Activated CD4-positive, alpha-beta T cell treated with anti-CD3 and anti-CD28 coated beads, Interleukin-2, amount 50 U/mL, for 24 hours (primary cell): ENCODE measurements around the gene LHFPL2.

Experiments used
- DNase-seq, 2 donors: peaks; one replicate each; pipeline ENCODE4 v3.0.0-alpha.2; 2020; ENCODE audit warnings: low read depth in 1 of 2, low spot score in 1 of 2

The LHFPL2 gene

DNA sequence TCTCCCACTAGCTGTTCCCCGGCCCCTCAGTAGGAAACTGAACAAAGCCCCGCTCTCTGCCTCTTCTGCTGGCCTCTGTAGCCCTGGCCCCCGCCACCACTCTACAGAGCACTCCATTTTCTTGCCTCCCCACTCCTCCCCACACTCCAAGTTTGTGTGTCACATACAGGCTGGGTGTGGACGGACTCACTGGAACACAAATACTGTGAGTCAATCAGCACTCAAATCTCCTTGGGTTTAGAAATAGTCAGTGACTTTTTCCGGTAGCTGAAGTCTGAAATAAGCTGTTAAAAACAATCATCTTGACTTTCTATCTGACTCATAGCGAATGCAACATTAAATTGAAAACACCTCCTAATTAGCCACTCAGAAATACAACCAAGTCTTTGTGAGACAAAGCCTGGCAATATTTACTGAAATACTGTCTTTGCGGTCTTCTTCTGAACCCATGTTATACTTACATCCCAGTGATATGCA lies 122.5 kb downstream of the LHFPL2 start:
- no peak for DNase-seq

DNA sequence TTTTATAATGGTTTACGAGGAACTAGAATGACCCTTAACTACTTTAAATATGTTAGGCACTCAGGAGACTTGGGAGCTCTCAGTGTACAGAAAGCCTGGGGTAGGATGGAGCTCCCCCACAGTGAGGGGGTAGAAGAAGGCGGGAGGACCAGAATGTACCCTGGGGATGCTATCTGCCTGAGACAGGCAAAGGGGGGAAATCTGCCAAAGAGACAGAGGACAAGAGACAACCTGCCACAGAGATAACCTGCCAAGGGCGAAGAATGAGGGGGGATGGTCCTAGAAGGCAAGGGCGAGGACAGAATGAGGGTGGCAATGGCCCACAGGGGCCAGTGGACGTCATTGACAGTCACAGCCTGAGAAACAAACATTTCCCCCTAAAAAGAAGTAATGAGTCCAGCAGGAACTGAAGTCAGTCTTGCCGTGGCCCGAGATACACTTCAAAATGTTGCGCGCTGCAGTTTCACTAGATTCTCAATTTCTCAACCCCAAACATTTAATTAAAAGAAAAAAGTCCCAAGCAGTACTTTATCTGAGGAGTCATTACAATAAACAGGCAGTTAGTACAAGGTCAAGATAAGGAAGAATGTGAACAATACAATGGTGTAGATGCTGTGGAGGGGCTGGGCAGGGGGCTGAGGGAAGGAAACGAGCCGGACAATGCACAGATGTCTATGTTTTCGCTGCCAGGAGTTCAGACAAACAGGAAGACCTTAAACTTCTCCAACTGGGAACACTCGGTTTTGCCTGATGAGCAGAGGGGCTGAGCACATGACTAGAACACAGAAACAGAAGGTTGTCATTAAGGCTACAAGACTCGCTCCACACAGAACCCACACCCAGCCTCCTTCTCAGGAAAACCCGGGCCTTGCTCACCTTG lies 125.0 kb downstream of the LHFPL2 start:
- no peak for DNase-seq

DNA sequence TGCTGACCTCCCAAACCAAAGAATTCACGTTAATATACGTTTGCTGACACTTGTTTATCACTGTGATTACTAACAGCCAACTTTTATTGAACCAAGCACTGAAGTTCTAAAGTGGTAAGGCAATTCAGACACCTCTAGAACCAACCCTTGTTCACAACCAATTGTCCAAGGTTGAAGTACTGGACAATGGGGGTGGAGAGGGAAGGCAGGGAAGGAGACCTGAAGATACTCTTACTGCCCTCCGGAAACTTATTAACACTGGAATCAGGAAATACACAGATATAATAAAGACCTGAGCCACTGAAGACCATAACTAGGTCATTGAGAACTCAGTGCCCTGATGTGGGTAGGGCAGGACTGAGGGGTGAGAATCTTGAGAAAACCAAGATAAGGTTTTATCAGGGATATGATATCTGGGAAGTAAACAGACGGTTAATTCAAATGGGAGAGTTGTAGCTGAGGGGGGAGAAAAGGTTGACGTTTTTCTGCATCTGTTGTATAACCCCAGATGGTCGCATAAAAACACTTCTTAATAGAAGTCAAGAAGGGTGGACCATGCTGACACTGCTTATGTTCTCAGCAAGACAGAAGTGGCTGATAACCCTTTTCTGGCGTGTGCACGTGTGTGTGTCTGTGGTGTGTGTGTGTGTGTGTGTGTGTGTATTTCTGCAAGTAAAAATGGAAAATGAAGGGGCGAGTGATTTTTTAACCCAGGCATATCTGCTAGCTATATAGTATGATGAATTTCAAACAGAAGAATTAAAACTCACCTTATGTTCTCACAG lies 125.9 kb downstream of the LHFPL2 start:
- DNase-seq: no peak

DNA sequence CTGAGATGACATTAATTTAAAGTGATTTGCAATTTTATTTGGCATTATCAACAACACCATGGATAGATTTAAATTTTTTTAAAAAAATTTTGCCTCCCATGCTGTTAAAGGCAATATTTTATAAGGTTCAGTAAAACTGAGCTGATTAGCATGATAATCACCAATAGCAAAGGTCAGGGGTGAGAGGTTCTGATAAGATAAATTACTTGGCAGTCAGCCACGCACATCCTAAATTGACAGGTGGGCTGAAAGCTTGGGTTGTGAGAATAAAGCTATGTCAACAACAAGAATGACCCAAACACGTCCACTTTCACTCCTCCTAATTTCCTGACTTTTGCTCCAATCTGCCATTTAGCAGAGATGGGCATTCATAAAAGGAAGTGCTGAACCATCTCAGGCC lies 127.1 kb downstream of the LHFPL2 start:
- DNase-seq: no peak

DNA sequence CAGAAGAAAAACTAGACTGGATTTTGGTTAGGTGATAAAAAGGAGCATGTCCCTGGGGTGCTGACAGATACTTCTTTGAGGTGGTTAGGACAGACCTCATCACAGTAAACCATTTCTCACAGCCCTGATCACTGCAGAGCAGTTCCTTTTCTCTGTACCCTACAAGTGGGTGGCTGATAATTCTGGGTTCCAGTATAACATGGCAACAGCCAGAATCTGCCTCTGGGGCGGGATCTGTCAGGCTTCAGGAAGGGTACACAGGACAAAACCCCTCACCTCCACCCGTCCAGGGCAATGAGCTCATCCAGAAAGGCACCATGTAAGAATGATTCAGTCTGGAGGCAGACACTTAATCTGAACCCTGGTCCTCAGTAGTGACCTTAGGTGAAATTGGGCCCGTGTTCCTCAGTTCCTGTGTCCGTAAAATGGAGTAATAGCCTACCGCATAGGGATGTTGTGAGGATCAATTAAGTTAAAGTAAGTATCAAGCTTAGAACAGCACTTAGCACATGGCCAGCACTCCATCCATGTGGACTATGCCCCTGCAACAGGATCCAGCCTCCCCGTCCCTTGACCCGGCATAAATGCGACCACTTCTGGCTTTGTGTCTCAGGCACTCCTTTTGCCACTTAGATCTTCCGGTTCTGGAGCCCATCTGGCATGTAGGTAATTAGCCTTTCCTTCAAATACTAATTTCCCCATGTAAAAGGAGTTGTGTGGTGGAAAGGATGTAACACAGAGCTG lies 129.2 kb downstream of the LHFPL2 start:
- DNase-seq: no peak

DNA sequence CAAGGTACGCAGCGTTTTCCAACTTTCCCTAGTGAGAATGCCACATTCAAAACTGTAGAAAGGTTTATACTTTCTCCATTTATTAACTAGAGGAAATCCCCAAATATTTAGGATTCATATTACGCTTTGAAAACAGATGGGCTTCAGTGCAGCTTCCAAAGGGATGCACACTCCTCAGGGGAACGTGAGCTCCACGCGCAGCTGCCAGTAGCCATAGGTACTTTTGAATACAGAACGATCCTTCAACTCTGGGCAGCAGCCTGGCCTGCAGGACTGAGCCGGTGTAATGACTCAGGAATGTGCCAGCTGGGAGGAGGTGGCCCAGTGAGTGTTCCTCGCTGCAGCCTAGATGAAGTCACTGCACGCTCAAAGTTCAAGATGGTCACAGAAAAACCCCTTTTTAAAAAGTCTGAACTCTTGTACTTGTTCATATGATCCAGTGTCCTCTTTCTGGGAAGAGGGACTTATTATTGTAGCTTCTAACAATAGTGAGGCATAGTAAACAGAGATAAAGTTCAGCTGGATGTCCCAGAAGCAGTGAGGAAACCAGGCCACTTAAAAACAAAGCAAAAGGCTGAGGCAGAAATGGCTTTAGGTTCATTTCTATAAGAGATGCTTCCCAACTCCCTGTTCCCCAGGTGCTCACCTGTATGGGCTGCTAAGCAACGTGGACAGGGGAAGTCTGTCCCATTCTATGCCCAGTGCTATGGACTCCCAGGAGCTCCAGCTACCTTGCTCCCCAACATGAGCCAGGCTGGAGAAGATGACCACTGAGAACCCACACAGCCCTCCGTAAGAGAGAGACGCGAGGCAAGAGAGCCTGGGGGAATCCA lies 130.0 kb downstream of the LHFPL2 start:
- no peak for DNase-seq

DNA sequence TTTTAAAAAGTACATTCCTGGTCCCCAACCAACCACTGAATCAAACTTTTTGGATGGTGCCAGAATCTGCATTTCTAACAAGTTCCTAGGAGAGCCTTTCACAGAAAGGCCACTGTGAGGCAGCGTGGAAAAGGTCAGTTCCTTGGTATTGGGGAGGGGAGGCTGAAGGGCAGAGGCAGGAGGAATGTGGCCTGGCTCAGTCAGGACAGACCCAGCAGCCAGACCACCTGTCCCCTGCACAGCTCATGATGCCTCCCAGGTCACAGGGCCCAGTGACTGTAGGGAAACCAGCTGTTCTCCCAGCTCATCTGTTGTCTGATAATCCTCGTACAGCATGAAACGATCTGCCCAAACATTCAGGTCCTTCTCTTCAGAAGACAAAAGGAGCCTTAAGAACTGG lies 132.9 kb downstream of the LHFPL2 start:
- no peak for DNase-seq

DNA sequence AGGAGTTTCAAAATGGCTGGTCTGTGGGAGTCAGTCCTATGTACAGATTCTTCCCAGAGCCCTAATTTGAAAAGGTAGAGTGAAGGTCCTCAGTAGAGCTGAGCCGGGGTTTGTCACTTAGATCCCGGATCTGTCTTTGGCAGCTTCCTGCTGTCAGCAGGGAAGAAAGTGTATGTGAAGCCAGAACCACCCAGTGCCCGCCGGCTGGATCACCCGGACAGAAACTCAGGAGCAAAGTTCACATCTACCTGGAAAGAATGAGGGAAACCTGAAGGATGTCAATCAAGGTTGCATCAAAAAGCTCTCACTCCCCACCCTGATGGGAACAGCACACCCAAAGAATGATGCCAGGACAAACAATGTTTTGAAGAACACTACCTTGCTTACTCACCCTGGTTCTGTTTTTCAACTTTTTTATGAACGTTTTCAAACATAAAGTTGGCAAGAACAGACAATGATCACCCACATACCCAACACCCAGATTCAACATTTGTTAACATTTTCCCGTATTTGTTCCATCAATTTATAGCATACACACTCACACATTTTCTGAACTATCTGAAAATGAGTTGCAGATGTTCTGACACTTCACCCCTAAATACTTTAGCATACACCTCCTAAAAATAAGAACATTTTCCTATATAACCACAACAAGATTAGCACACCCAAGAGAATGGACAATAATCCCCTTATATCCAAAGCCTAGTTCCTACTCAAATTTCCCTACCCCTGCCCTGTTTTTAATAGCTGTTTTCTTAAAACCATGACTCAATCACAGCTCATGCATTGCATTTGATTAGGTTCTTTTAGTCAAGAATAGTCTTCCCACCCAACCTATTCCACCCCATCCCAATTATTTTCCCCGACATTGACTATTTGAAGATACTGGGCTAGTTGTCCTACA lies 133.9 kb downstream of the LHFPL2 start:
- no peak for DNase-seq

DNA sequence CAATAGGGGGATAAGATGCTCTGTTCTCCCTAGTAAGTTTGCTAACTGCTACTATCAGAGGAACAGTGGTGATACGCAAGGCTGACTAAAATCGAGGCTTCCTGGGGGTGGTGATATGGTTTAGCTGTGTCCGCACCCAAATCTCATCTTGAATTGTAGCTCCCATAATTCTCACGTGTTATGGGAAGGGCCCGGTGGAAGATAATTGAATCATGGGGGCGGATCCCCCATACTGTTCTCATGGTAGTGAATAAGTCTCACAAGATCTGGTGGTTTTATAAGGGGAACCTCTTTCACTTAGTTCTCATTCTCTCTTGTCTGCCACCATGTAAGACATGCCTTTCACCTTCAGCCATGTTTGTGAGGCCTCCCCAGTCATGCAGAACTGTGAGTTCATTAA lies 135.1 kb downstream of the LHFPL2 start:
- DNase-seq: no peak

DNA sequence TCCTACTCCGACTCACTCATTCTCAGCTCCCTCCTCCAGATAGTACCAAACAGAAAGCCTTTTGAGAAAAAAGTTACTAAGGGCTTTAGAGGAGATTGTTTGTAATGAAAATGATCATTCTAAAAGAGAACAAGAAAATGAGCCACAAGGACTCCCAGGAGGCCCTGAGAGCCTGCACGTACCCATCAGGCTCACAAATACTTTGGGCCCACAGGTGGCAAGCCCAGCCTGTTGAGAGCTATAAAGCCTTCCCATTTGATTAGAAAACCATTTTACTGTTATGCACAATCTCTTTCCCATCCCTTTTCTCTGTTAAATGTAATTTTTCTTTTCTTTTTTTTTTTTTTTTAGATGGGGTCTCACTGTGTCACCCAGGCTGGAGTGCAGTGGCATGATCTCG lies 136.1 kb downstream of the LHFPL2 start:
- no peak for DNase-seq

DNA sequence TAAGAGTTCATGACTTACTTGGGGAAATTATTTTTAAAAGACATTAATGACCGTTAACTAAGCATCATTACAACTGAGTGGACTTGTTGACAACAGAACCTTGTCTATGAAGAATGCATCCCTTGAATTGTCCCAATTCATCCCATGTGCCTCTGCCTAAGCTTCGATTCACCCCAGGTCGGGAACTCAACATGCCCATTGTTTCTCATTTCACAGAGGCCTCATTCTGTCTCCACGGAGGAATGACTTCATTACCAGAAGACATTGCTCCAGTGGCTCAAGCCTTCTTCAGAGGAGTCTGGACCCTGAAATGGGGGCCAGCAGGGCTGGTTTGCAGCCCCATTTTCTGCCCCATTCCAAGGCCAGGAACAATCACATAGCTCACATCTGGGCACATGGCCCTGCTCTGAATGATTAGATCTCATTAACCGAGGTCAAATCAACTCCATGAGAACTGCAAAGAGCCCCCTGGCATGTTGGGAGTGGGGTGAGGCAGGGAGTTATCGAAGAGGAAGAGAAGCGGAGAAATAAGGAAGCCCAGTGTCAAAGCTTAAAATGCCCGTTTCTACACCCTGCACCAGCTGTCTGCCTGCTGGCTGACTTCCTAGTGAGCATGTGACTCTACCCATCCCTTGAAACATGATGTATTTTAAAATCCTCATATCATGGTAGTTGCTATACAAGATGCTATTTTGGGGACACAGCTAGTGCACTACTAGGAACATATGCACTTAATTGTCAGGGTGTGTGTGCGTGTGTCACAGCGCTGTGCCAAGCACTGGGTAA lies 137.3 kb downstream of the LHFPL2 start:
- DNase-seq: no peak

DNA sequence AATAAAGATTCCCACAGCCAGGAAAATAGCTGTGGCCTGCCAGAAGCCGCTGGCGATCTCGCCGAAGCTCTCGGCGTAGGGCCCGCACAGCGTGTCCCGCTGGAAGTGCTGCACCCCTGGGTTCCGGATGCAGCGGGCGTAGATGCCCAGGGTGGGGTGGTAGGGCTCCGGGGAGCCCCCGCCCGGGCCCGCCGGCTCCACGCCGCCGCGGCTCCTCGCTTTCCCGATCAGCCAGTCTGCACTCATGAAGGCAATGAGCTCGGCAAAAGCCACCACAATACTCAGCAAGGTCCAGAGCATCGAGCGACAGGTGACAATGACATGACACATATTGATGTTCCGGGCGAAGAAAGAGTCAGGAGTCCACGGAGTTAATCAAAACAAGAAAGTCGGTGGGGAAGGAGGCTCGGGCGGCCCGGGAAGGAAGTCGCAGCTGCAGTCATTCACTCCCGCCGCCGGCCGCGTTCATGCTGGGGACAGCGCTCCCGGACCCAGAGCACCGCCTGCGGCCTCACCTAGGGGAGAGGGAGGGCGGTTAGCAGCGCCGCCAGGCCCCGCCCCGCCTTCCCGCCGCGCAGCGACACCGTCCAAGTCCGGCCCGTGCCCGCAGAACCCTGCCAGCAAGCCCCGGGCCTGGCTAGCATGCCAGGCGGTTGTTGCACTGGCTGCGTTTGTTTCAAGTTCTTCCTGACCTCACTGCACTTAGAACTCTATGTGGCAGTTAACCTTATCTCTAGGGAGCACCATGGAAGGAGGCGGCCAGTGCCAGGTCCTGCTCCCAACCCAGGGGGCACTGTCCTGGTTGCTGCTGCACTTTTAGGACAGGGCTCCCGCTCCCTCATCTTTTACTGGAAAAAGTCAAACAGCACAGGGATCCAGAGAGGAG lies 138.4 kb downstream of the LHFPL2 start:
- peak in 1 of 2 donors; percentile 13 for DNase-seq

DNA sequence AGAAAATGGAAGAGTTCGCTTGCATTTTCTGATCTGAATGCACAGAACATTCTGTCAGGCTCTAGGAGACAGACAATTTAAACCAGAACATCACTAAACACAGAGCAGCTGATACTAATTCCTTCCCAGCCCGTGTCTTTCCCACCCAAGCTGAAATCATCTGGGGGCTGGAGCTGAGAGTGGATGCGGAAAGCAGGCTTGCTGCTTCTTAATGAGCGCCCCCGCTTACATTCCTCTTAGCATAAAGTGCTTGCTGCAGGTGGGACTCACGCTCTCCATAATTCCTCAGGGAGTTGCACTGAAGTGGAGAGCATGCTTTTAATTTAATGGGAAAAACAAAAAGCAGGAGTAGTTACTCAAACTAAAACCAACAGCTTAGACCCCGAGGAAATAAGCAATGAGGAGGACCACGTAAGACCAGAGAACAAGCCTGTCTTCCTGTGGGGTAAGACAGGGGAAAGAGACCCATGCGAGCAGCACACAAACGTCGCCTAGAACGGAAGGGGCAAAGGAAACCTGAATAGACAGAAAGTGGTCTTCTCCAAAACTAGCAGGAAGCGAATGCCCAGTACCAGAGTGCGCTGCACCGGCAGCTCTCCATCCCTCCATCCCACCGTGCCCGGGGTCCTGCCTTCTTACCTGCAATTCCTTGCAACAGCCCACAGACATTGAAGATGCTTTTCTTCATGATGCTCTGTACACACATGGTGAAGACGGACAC lies 139.3 kb downstream of the LHFPL2 start:
- no peak for DNase-seq

DNA sequence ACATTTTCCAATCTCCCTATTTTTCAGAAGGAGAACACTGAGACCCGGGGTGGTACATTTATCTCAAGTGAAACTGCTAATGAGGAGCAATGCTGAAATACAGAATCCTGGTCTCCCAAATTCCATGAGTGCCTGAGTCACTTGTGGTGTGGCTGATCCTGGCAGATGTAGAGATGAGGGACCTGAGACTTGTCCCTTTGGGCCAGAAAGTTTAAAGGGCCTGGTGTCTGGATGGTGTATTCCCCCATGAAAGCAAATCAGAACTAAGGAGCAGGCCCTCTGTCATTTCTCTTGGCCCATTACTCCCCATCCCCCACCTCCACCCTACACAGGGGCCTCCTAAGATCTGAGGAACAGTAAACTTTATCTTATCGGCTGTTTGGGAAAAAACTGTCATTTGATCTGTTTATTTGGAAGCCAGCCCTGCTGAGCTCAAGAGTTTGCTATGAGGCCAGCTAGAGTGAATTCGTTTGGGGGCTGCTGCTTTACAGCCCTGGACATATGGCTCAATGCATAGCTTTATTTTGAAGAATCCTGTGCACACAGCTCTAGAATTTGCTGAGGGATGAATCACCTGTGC lies 140.3 kb downstream of the LHFPL2 start:
- no peak for DNase-seq

DNA sequence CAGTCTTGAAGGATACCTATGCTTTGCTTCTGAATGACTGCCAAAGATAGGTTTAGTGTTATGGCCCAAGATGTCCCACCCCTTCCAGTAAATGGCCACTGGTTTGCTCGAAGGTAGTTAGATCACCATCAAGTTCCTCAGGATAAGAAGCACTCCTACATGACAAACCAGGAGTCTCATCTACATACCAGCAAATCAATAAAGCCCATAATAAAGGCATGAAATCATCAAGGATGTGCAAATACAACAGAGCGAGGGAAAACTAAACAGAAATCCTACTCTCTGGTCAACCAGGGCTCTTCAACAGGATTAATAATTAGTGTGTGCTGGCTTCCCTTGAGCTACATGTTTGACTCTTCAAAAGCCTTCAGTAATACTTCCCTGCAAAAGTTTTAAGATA lies 141.0 kb downstream of the LHFPL2 start:
- DNase-seq: no peak

DNA sequence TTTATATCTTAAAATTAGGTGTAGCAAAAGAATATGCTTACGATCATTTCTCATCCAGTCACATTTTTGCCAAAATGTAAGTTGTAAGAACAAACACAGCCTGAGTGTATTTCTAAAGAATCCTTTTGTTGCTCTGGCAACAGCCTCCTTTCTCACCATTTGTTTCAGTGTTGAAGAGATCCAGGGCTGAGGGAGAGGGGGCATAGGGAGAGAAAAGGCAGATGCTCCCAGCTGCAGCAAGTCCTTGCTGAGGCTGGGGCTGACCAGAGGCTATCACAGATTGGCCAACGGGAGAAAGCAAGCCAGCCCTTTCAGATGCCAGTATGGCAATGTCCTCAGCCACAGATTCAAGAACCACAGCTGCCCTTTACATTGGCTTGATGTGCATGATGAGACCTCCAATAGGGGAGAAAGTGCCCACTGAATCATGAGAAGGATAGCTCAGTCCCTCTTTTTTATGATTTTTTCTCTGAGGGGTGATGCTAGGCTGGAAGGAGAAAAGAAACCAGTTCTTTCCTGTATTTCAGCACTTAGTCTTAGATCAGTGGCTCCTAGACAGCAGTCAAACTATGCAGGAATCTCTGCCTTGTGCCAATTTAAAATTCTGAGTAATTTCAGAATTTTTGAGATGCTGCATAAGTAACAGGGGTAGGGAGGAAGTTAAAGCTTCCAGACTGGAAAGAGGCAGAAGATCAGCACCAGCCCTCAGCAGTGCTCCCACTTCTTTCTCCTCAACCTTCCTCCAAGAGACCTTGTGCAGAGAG lies 142.1 kb downstream of the LHFPL2 start:
- DNase-seq: no peak
